Measurements from ENCODE around the gene EFHC1. TPM values are rescaled to one million over a fixed set of nuclear protein-coding genes. Genes with fewer than 3 reads are reported as not detected.
"Not testable (repeated sequence)": the region's sequence is repeated elsewhere in the genome, so short reads cannot be mapped to it uniquely, and the experiment has no call there.

Gene EFHC1
- total and polyA plus RNA-seq, 4 donors = 3.3 to 11.3 (median 6.9) TPM

DNA sequence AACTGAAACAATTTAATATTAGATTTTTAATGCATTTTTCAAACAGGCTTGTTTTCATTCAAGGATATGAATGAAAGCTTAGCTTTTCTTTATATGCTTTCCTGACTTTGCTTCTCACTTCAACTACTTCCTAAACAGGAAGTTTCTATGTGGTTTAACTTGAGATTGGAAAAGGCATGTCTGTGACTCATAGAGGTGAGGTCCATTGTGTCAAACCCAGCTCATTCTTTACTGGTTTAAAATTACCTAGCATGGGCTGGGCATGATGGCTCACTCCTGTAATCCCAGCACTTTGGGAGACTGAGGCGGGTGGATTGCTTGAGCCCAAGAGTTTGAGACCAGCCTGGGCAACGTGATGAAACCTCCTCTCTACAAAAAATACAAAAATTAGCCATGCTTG lies 34.4 kb downstream of the EFHC1 start:
- Histone ChIP-seq H3K4me1 (ENCODE audit: control insufficient read depth in 4 of 4, insufficient read depth in 4 of 4, low read length in 3 of 4) (no peaks in the 10 kb centered on the region), H3K9me3 (ENCODE audit: control insufficient read depth in 4 of 4, low read length in 3 of 4) (peaks cover 0 to 9% (median 0%) of the 10 kb centered on the region in 4 donors), H3K27me3 (ENCODE audit: control insufficient read depth in 4 of 4, insufficient read depth in 4 of 4, low read length in 3 of 4) (no peaks in the 10 kb centered on the region), H3K27ac (ENCODE audit: low read depth in 1 of 2, low read length in 2 of 2) (no peak overlapping the region), H3K9ac (ENCODE audit: low read depth in 1 of 2, low read length in 2 of 2) (no peak overlapping the region), H3K4me3 (ENCODE audit: low read depth in 1 of 3, low read length in 3 of 3) (no peak overlapping the region), H3K36me3 (ENCODE audit: control insufficient read depth in 4 of 4, insufficient read depth in 3 of 4, low read depth in 1 of 4, low read length in 3 of 4) (peaks cover 0 to 1% (median 0%) of the 10 kb centered on the region in 4 donors)
- DNase-seq (ENCODE audit: low spot score) = no peak
- no peak for TF ChIP-seq FOXA1 (IDR thresholded peaks at IDR 0.05)
- TF ChIP-seq, protein P1, sequence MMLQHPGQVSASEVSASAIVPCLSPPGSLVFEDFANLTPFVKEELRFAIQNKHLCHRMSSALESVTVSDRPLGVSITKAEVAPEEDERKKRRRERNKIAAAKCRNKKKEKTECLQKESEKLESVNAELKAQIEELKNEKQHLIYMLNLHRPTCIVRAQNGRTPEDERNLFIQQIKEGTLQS (IDR thresholded peaks at IDR 0.05) = no peak
- TF ChIP-seq RXRA (IDR thresholded peaks at IDR 0.05) = no peak
- TF ChIP-seq, protein P2, sequence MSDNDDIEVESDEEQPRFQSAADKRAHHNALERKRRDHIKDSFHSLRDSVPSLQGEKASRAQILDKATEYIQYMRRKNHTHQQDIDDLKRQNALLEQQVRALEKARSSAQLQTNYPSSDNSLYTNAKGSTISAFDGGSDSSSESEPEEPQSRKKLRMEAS (IDR thresholded peaks at IDR 0.05) = no peak
- no peak for TF ChIP-seq HNF4G (IDR thresholded peaks at IDR 0.05)
- TF ChIP-seq EGR1 (IDR thresholded peaks at IDR 0.05; ENCODE audit: low read depth in 2 of 2) = no peak
- no peak for TF ChIP-seq NR2F2 (IDR thresholded peaks at IDR 0.05)
- no peak for TF ChIP-seq RAD21 (IDR thresholded peaks at IDR 0.05)
- no peak for TF ChIP-seq FOXA2 (IDR thresholded peaks at IDR 0.05)
- TF ChIP-seq SP1 (IDR thresholded peaks at IDR 0.05) = no peak
- 71% methylated on average over 2 of the region's 2 CpGs for WGBS

DNA sequence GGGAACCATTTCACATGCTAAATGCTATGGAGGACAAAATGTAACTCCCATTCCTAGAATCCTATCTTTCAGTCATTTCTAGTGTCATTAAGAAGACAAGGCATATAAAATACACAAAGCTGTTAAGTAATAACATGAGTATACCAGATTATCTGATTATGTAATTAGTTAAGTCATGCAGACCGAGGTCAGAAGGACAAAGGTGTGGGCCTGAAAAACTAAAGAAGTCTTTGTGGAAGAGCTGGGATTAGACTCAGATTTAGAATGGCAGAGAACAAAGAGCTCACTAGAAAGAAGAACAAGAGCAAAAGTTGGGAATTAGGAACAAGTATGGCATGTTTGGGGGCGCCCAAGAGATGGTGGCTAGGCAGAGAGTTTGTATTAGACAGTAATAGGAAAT lies 37.0 kb downstream of the EFHC1 start:
- H3K27me3 ChIP-seq (ENCODE audit: control insufficient read depth in 4 of 4, insufficient read depth in 4 of 4, low read length in 3 of 4) = no peaks in the 10 kb centered on the region
- no peak overlapping the region for H3K4me3 ChIP-seq (ENCODE audit: low read depth in 1 of 3, low read length in 3 of 3)
- no peaks in the 10 kb centered on the region for H3K4me1 ChIP-seq (ENCODE audit: control insufficient read depth in 4 of 4, insufficient read depth in 4 of 4, low read length in 3 of 4)
- TF ChIP-seq FOXA2 (IDR thresholded peaks at IDR 0.05) (no peak), RAD21 (IDR thresholded peaks at IDR 0.05) (no peak), JUND (IDR thresholded peaks at IDR 0.05) (no peak), YY1 (IDR thresholded peaks at IDR 0.05) (no peak), RXRA (IDR thresholded peaks at IDR 0.05) (no peak), EGR1 (IDR thresholded peaks at IDR 0.05; ENCODE audit: low read depth in 2 of 2) (no peak)
- TF ChIP-seq, protein P3, sequence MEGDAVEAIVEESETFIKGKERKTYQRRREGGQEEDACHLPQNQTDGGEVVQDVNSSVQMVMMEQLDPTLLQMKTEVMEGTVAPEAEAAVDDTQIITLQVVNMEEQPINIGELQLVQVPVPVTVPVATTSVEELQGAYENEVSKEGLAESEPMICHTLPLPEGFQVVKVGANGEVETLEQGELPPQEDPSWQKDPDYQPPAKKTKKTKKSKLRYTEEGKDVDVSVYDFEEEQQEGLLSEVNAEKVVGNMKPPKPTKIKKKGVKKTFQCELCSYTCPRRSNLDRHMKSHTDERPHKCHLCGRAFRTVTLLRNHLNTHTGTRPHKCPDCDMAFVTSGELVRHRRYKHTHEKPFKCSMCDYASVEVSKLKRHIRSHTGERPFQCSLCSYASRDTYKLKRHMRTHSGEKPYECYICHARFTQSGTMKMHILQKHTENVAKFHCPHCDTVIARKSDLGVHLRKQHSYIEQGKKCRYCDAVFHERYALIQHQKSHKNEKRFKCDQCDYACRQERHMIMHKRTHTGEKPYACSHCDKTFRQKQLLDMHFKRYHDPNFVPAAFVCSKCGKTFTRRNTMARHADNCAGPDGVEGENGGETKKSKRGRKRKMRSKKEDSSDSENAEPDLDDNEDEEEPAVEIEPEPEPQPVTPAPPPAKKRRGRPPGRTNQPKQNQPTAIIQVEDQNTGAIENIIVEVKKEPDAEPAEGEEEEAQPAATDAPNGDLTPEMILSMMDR (IDR thresholded peaks at IDR 0.05; ENCODE audit: low read depth, low read length, missing input control) = no peak
- H3K27ac ChIP-seq (ENCODE audit: low read depth in 1 of 2, low read length in 2 of 2) = no peak overlapping the region
- no peak for DNase-seq (ENCODE audit: low spot score)
- peaks cover 0 to 1% (median 0%) of the 10 kb centered on the region in 4 donors for H3K36me3 ChIP-seq (ENCODE audit: control insufficient read depth in 4 of 4, insufficient read depth in 3 of 4, low read depth in 1 of 4, low read length in 3 of 4)
- H3K9ac ChIP-seq (ENCODE audit: low read depth in 1 of 2, low read length in 2 of 2) = no peak overlapping the region
- H3K9me3 ChIP-seq (ENCODE audit: control insufficient read depth in 4 of 4, low read length in 3 of 4) = no peaks in the 10 kb centered on the region
- WGBS = 71% methylated on average over 2 of the region's 2 CpGs

DNA sequence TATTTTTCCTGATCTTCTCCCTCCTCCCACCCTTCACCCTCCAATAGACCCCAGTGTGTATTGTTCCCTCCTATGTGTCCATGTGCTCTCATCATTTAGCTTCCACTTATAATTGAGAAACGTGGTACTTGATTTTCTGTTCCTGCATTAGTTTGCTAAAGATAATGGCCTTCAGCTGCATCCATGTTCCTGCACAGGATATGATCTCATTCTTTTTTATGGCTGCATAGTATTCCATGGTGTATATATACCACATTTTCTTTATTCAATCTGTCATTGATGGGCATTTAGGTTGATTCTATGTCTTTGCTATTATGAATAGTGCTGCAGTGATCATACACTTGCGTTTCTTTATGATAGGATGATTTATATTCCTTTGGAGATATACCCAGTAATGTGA lies 41.1 kb downstream of the EFHC1 start:
- not testable (repeated sequence) for DNase-seq (ENCODE audit: low spot score); H3K27me3 ChIP-seq (ENCODE audit: control insufficient read depth in 4 of 4, insufficient read depth in 4 of 4, low read length in 3 of 4); H3K4me3 ChIP-seq (ENCODE audit: low read depth in 1 of 3, low read length in 3 of 3); H3K4me1 ChIP-seq (ENCODE audit: control insufficient read depth in 4 of 4, insufficient read depth in 4 of 4, low read length in 3 of 4); H3K36me3 ChIP-seq (ENCODE audit: control insufficient read depth in 4 of 4, insufficient read depth in 3 of 4, low read depth in 1 of 4, low read length in 3 of 4); H3K9me3 ChIP-seq (ENCODE audit: control insufficient read depth in 4 of 4, low read length in 3 of 4); H3K27ac ChIP-seq (ENCODE audit: low read depth in 1 of 2, low read length in 2 of 2); H3K9ac ChIP-seq (ENCODE audit: low read depth in 1 of 2, low read length in 2 of 2)
- 96% methylated on average over 2 of the region's 2 CpGs for WGBS

DNA sequence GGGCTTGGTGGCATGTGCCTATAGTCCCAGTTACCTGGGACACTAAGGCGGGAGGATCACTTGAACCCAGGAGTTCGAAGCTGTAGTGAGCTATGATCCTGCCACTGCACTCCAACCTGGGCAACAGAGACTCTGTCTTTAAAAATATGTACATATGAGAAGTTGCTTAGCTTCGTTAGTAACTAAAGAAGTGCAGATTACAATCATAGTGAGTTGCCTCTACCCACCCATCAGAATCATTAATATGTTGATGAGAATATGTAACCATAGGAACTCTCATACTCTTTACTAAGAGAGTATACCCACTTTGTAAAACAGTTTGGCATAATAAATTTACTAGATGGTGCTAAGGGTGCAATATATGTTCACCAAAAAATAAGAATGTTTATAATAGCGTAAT lies 54.0 kb downstream of the EFHC1 start:
- no peaks in the 10 kb centered on the region for H3K4me1 ChIP-seq (ENCODE audit: control insufficient read depth in 4 of 4, insufficient read depth in 4 of 4, low read length in 3 of 4)
- no peak for DNase-seq (ENCODE audit: low spot score)
- no peak overlapping the region for H3K4me3 ChIP-seq (ENCODE audit: low read depth in 1 of 3, low read length in 3 of 3)
- H3K27me3 ChIP-seq (ENCODE audit: control insufficient read depth in 4 of 4, insufficient read depth in 4 of 4, low read length in 3 of 4) = no peaks in the 10 kb centered on the region
- no peak overlapping the region for H3K9ac ChIP-seq (ENCODE audit: low read depth in 1 of 2, low read length in 2 of 2)
- no peaks in the 10 kb centered on the region for H3K9me3 ChIP-seq (ENCODE audit: control insufficient read depth in 4 of 4, low read length in 3 of 4)
- H3K27ac ChIP-seq (ENCODE audit: low read depth in 1 of 2, low read length in 2 of 2) = no peak overlapping the region
- 97% methylated on average over 4 of the region's 4 CpGs for WGBS
- H3K36me3 ChIP-seq (ENCODE audit: control insufficient read depth in 4 of 4, insufficient read depth in 3 of 4, low read depth in 1 of 4, low read length in 3 of 4) = no peaks in the 10 kb centered on the region
- TF ChIP-seq YY1 (IDR thresholded peaks at IDR 0.05) (no peak), EGR1 (IDR thresholded peaks at IDR 0.05; ENCODE audit: low read depth in 2 of 2) (no peak), FOXA2 (IDR thresholded peaks at IDR 0.05) (no peak), FOXA1 (IDR thresholded peaks at IDR 0.05) (no peak), HNF4G (IDR thresholded peaks at IDR 0.05) (no peak), RAD21 (IDR thresholded peaks at IDR 0.05) (no peak)
- TF ChIP-seq, protein P3 (IDR thresholded peaks at IDR 0.05; ENCODE audit: low read depth, low read length, missing input control) = no peak
- TF ChIP-seq, protein P2 (IDR thresholded peaks at IDR 0.05) = no peak
- TF ChIP-seq, protein P4, sequence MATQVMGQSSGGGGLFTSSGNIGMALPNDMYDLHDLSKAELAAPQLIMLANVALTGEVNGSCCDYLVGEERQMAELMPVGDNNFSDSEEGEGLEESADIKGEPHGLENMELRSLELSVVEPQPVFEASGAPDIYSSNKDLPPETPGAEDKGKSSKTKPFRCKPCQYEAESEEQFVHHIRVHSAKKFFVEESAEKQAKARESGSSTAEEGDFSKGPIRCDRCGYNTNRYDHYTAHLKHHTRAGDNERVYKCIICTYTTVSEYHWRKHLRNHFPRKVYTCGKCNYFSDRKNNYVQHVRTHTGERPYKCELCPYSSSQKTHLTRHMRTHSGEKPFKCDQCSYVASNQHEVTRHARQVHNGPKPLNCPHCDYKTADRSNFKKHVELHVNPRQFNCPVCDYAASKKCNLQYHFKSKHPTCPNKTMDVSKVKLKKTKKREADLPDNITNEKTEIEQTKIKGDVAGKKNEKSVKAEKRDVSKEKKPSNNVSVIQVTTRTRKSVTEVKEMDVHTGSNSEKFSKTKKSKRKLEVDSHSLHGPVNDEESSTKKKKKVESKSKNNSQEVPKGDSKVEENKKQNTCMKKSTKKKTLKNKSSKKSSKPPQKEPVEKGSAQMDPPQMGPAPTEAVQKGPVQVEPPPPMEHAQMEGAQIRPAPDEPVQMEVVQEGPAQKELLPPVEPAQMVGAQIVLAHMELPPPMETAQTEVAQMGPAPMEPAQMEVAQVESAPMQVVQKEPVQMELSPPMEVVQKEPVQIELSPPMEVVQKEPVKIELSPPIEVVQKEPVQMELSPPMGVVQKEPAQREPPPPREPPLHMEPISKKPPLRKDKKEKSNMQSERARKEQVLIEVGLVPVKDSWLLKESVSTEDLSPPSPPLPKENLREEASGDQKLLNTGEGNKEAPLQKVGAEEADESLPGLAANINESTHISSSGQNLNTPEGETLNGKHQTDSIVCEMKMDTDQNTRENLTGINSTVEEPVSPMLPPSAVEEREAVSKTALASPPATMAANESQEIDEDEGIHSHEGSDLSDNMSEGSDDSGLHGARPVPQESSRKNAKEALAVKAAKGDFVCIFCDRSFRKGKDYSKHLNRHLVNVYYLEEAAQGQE (IDR thresholded peaks at IDR 0.05) = no peak
